Stomach (tissue), 4 donors: ENCODE results near the gene LCMT1.
A peak's percentile ranks its signal among the peaks of the same experiment; 100 is the strongest.

Experiments
- POLR2A ChIP-seq, 4 donors: fragments of 450-650 bp; IDR thresholded peaks; one replicate each; pipeline ENCODE4 v1.6.1; 2016; ENCODE audit warnings: antibody characterized with exemption in 4 of 4, control low read depth in 2 of 4, mild to moderate bottlenecking in 1 of 4, moderate library complexity in 1 of 4
- POLR2AphosphoS5 ChIP-seq, 3 donors: sonication (generic); formaldehyde crosslinking; IDR thresholded peaks; one replicate each; pipeline ENCODE4 v1.6.1; 2016; ENCODE audit warnings: antibody characterized with exemption in 3 of 3

- TF ChIP-seq POLR2A (IDR thresholded peaks at IDR 0.05) (no peak), POLR2AphosphoS5 (IDR thresholded peaks at IDR 0.05) (peak; percentile 69 to 85 (median 77))
These were observed 44.6 kb upstream of the LCMT1 start for GRCh38 chr16:25066747-25067631.
